GM21381 (cell line): ENCODE results near the gene LORICRIN.

Experiments used
- ATAC-seq: cut with Tn5 transposase; IDR thresholded peaks from one replicate; pipeline ENCODE4 v1.9.1; 2021; ENCODE audit warnings: mild to moderate bottlenecking, moderate library complexity; ENCODE audit not compliant: unreplicated experiment

LORICRIN gene

DNA sequence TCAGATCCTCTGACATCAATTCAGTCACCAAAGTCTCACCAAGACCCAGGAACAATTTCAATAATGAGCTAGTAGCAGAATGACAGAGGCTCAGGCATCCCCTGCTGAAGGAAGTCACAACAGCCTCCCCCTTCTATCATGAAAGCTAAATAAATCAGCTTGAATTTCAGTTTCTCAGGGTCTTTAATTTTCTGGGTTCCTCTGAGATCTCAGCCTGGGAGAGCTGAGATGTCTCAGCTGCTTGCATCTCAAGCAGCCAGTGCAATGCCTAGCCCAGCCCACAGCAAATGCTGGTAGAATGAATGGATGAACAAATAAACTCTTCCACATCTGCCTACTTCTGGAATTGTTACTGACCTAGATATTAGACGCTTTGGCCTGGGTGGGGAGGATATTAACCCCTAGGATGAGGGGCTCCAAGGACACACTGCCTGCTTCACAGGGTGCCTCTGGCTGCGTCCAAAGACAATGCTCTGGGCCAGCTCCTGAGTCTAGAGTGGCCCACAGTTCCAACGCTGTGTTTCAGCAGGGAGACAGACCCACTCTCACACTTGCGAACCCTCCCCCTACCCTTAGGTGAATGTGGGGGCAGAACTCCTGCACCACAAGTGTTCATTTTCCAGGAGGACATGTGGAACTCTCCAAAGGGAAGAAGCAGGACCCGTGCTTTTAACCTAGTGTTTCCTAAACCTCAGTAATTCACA lies 11.2 kb upstream of the LORICRIN start:
- no peak for ATAC-seq

- no peak for ATAC-seq
Observed at GRCh38 chr1:153250166-153250565, 9.3 kb upstream of the LORICRIN start.

- no peak for ATAC-seq
Observed at GRCh38 chr1:153251087-153251486, 8.4 kb upstream of the LORICRIN start.

GRCh38 chr1:153251562-153251961 lies 7.9 kb upstream of the LORICRIN start:
- no peak for ATAC-seq

DNA sequence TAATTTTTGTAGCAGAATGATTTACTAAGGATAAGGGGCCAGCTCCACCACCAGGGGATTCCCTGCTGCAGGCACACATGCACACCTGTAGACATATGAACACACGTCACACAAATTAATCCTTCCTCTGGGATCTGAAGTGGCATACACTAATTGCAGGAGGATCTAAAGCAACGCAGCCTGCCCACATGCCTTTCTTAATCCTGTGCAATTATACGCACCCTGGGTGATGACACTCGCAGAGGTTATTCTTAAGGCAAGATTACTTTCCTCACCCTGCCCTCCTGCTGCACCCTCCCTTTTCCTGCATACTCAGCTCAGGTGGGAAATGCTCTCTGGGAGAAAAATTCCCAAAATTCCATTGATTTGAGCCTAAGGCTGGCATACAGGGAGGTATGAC lies 7.5 kb upstream of the LORICRIN start:
- ATAC-seq, result no peak

GRCh38 chr1:153253076-153253475 lies 6.4 kb upstream of the LORICRIN start:
- no peak for ATAC-seq

GRCh38 chr1:153253693-153254092 lies 5.8 kb upstream of the LORICRIN start:
- ATAC-seq, result peak; percentile 69

DNA sequence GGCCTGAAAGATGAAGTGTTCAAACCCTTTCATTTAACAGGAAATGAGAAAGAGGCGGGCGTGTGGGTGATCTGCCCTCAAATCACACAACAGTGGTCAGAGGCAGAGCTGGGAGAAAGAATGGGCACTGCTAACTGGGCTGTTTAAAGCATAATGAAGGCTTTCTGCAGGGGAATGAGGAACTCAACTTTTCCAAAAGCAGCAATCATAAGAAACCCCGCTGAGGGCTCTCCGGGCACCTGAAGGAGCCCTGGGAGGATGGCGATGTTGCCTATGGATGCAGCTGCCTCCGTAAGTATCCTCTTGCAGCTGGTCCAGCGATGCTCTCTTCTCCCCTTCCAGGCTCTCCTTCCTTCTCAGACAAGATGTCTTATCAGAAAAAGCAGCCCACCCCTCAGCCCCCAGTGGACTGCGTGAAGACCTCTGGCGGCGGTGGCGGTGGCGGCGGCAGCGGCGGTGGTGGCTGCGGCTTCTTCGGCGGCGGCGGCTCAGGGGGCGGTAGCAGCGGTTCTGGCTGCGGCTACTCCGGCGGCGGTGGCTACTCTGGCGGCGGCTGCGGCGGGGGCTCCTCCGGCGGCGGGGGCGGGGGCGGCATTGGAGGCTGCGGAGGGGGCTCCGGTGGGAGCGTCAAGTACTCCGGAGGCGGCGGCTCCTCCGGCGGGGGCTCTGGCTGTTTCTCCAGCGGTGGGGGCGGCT lies 1.2 kb downstream of the LORICRIN start:
- ATAC-seq, result no peak

DNA sequence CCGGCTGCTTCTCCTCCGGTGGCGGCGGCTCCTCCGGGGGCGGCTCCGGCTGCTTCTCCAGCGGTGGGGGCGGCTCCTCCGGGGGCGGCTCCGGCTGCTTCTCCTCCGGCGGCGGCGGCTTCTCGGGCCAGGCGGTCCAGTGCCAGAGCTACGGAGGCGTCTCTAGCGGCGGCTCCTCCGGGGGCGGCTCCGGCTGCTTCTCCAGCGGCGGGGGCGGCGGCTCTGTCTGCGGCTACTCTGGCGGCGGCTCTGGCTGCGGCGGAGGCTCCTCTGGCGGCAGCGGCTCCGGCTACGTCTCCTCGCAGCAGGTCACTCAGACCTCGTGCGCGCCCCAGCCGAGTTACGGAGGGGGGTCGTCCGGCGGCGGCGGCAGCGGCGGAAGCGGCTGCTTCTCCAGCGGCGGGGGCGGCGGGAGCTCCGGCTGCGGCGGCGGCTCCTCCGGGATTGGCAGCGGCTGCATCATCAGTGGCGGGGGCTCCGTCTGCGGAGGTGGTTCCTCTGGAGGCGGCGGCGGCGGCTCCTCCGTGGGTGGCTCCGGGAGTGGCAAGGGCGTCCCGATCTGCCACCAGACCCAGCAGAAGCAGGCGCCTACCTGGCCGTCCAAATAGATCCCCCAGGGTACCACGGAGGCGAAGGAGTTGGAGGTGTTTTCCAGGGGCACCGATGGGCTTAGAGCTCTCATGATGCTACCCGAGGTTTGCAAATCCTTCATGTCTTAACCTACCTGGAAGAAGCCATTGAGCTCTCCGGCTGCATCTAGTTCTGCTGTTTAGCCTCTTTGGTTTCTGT lies 2.0 kb downstream of the LORICRIN start:
- ATAC-seq, result no peak

- no peak for ATAC-seq
Observed at GRCh38 chr1:153262070-153262366, 2.5 kb downstream of the LORICRIN start.

GRCh38 chr1:153262462-153263157 lies 3.1 kb downstream of the LORICRIN start:
- ATAC-seq, result no peak

DNA sequence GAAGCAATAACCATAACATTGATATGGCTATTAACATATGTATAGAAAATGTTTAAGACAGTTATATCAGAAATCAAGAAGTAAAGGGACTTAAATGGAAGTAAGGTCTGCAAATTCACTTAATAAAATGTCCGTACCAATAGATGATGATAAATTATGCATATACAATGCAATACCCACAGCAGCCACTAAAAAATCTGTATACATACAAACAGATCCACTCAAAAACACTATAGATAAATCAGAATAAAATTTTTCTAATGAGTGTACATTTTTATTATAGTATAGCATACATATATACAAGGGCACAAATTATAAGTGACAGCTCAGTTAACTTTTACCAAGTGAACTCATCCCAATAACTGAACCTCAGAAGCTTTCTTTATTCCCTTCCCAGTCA lies 6.0 kb downstream of the LORICRIN start:
- no peak for ATAC-seq

- ATAC-seq, result no peak
Observed at GRCh38 chr1:153271711-153272110, 12.2 kb downstream of the LORICRIN start.

DNA sequence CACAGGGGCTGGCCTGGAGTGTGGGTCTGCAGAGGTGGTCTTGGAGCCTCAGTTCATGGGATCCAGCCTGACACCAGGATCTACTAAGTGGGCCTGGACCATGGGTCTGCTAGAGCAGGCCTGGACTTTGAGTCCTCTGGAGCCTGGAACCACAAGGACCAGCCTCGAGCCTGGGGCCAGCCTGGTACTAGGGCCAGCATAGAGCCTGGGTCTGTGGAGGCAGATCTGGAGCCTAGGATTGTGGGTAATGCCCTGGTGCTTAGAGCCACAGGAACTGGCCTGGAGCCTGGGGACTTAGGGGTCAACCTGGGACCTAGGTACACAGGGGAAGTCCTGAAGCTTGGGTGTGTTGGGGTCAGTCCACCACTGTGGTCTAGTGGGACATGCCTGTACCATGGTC lies 12.7 kb downstream of the LORICRIN start:
- ATAC-seq, result no peak

DNA sequence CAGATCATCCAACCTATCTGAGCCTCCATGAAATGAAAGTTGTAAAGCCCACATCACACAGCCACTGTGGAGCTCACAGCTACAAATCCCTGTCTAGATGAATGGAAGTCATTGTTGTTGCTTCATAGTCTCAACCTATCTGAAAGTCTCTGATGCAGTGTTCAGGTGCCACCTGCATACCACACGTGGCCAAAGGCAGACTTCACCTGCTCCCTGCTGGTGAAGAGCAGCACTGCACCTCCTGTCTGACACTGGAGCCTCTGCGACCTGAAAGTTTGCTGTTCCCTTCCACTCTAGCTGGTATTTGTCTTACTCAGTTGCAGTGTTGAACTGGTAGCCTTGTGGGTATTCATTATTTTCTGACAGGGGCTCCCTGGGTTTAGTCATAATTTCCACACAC lies 18.4 kb downstream of the LORICRIN start:
- ATAC-seq, result peak; percentile 69

DNA sequence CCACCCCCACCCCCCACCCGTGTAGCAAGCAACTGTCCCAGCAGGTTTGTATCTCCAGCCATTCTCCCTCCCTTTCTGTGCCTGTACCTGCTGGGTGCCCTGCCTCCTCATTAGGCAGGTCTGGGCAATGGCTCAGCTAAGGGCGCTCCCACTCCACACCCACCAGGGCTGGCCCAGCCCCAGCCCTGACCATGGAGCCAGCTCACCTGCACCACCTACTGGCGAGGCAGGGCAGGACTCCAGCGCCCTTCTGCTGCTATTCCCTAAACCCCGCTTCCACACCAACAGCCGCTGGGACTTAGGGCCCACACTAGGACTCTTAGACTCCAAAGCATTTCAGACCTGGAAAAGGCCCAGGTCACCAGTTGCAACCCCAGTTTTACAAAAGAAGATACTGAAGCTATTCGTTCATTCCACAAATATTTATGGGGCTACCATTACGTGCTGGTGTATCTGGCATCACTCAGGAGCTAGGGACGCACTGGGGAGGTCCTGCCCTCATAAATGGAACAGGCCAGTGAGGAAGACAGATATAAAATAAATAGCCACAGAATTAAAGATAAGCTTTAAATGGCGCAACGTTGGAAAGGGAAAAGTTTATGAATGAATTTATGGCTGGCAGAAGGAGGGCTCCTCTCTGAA lies 29.3 kb downstream of the LORICRIN start:
- ATAC-seq, result no peak

DNA sequence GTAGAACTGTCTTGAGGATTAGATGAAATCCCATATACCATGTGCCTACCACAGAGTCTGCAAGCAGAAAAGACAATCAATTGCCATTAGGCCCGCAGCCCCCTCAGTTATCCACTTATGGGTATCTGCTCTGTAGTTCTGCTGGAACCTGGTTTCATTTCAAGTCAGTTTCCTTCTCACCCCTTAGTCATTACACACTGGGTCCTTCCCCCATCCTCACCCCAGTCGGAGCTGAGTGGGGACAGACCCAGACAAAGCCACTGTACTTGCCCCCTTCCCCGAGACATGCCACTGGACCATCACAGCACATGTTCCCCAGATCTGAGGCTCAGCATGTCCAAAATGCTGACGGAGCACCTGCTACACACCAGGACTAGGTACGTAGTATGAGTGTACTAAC lies 32.0 kb downstream of the LORICRIN start:
- ATAC-seq, result no peak

GRCh38 chr1:153292185-153292584 lies 32.7 kb downstream of the LORICRIN start:
- no peak for ATAC-seq

GRCh38 chr1:153292740-153293479 lies 33.4 kb downstream of the LORICRIN start:
- ATAC-seq, result no peak

DNA sequence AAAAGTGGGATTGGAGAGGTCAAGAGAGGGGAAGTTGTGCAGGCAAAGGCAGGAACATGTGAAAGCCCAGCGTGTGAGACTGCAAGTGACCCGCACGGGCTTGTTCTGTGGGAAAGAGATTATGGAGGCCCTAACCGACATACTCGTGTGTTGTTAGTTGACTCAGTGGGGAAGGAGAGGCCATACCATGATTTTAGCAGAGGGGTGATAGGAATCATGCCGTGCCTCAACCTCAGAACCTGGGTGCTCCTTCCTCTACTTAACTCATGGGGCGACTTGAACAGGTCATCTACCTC lies 33.9 kb downstream of the LORICRIN start:
- ATAC-seq, result no peak

DNA sequence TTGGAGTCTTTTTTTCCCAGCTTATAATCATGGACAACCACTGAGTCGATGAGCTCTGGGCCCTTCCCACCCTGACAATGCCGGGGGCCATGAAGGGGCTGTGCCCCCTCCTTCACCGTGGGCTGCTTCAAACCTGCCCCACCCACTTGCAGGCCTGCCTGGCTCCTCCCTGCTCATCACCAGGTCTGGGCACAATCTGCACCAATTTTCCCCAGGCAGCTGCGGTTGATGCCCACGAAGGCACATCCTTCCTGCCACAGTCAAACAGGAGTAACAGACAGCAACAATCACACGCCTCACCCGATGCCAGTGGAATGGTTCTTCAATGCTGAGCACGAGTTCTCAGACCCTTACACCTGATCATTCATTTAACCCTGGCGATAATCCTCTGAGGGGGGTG lies 34.4 kb downstream of the LORICRIN start:
- ATAC-seq, result no peak
